ENCODE measurements around the gene HKDC1. TPM values are rescaled to one million over a fixed set of nuclear protein-coding genes. Genes with fewer than 3 reads are reported as not detected.

HKDC1 gene
- total RNA-seq, 4 donors from 2014 or later = 0.27 to 4.0 TPM; not detected in 2

GRCh38 chr10:69259547-69260243 is 39.6 kb downstream of the HKDC1 start:
- no peak for DNase-seq
- intact Hi-C loops (cut with DNase I; ENCODE audit: low total_unique reads) = no loop called here

GRCh38 chr10:69261184-69261583 is 41.1 kb downstream of the HKDC1 start:
- TF ChIP-seq CTCF (IDR thresholded peaks at IDR 0.05) = no peak
- TF ChIP-seq POLR2A (IDR thresholded peaks at IDR 0.05) = no peak

More at GRCh38 chr10:69259547-69260243, 39.6 kb downstream of the HKDC1 start:
- H3K9me3 ChIP-seq = no peaks in the 10 kb centered on the region
- no peak overlapping the region for H3K4me3 ChIP-seq
- H3K36me3 ChIP-seq = no peaks in the 10 kb centered on the region
- no peaks in the 10 kb centered on the region for H3K4me1 ChIP-seq
- no peak overlapping the region for H3K27ac ChIP-seq
- no peaks in the 10 kb centered on the region for H3K27me3 ChIP-seq
- TF ChIP-seq CTCF (IDR thresholded peaks at IDR 0.05) (no peak), POLR2A (IDR thresholded peaks at IDR 0.05) (no peak)

GRCh38 chr10:69262292-69262751 is 42.2 kb downstream of the HKDC1 start:
- DNase-seq = no peak
- intact Hi-C loops (cut with DNase I; ENCODE audit: low total_unique reads) = no loop called here

More at GRCh38 chr10:69261184-69261583, 41.1 kb downstream of the HKDC1 start:
- Histone ChIP-seq H3K27me3 (no peaks in the 10 kb centered on the region), H3K4me3 (no peak overlapping the region), H3K27ac (no peak overlapping the region), H3K9me3 (no peaks in the 10 kb centered on the region), H3K36me3 (no peaks in the 10 kb centered on the region), H3K4me1 (no peaks in the 10 kb centered on the region)
- intact Hi-C loops (cut with DNase I; ENCODE audit: low total_unique reads) = no loop called here
- no peak for DNase-seq

GRCh38 chr10:69265521-69265920 is 45.4 kb downstream of the HKDC1 start:
- Histone ChIP-seq H3K27ac (no peak overlapping the region), H3K9me3 (no peaks in the 10 kb centered on the region), H3K36me3 (no peaks in the 10 kb centered on the region), H3K4me1 (no peaks in the 10 kb centered on the region), H3K4me3 (no peak overlapping the region), H3K27me3 (no peaks in the 10 kb centered on the region)
- TF ChIP-seq POLR2A (IDR thresholded peaks at IDR 0.05) (no peak), CTCF (IDR thresholded peaks at IDR 0.05) (no peak)
- DNase-seq = no peak
- intact Hi-C loops (cut with DNase I; ENCODE audit: low total_unique reads) = no loop called here

More at GRCh38 chr10:69262292-69262751, 42.2 kb downstream of the HKDC1 start:
- Histone ChIP-seq H3K27ac (no peak overlapping the region), H3K27me3 (no peaks in the 10 kb centered on the region), H3K9me3 (no peaks in the 10 kb centered on the region), H3K36me3 (no peaks in the 10 kb centered on the region), H3K4me1 (no peaks in the 10 kb centered on the region), H3K4me3 (no peak overlapping the region)
- TF ChIP-seq POLR2A (IDR thresholded peaks at IDR 0.05) = no peak
- TF ChIP-seq CTCF (IDR thresholded peaks at IDR 0.05) = no peak

GRCh38 chr10:69268761-69269416 is 48.8 kb downstream of the HKDC1 start:
- H3K4me3 ChIP-seq = no peak overlapping the region
- intact Hi-C loops (cut with DNase I; ENCODE audit: low total_unique reads) = no loop called here

More at GRCh38 chr10:69268761-69269416, 48.8 kb downstream of the HKDC1 start:
- Histone ChIP-seq H3K27me3 (no peaks in the 10 kb centered on the region), H3K36me3 (no peaks in the 10 kb centered on the region), H3K4me1 (no peaks in the 10 kb centered on the region), H3K9me3 (no peaks in the 10 kb centered on the region), H3K27ac (no peak overlapping the region)
- DNase-seq = no peak
- no peak for TF ChIP-seq CTCF (IDR thresholded peaks at IDR 0.05)
- no peak for TF ChIP-seq POLR2A (IDR thresholded peaks at IDR 0.05)
